HG02840 (cell line): Measurements from ENCODE around the gene S100A6.

Source experiments
- ATAC-seq: cut with Tn5 transposase; IDR thresholded peaks from one replicate; pipeline ENCODE4 v1.9.1; 2021; ENCODE audit warnings: mild to moderate bottlenecking, moderate library complexity, moderate number of reproducible peaks; ENCODE audit not compliant: unreplicated experiment, low FRiP score

Gene S100A6

GRCh38 chr1:153546796-153547559, 11.2 kb upstream of the S100A6 start:
- no peak for ATAC-seq

DNA sequence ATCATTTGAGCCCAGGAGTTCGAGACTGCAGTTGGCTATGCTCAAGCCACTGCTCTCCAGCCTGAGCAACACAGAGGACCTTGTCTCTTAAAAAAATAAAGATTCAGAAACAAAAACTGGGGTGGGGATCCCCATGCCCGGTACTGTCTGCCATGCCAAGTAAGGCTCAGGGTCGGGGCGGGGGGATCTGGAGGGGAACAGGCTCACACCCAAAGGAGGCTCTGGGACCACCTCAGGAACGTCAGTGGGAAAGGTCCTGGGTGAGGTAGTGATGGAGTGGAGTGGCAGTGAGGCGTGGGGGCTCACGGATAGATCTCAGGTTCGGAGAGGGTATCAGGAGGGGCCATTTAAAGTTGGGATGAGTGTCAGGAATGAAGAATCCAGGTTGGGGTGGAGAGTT, 10.6 kb upstream of the S100A6 start:
- ATAC-seq = no peak

- ATAC-seq = no peak
Measured at GRCh38 chr1:153545067-153546055, 9.6 kb upstream of the S100A6 start, which contains the start of gene S100A4. S100A4 (minus strand) TSS chr1:153545806; CDS start chr1:153544794, 1,012 bp downstream.

DNA sequence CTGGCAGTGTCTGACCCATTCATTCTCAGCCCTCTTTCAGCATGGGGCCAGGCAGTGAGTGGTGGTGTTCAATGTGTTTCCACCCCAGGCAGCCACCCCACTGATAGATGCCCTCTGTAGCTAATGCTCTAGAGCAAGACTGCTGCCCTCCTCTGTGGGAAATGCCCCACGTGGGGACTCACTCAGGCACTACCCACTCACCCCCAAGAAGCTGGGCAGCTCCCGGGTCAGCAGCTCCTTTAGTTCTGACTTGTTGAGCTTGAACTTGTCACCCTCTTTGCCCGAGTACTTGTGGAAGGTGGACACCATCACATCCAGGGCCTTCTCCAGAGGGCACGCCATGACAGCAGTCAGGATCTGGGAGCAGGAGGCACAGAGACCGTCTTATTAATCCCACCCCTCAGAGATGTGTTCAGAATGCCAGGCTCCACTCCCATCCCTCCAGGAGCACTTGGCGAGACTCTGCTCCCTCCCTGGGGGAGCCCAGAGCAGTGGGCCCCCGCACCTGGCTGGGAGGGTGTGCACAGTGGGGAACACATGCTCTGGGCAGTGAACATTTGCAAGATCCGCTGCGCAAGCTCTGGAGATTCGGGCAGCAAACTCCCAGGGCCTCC, 8.8 kb upstream of the S100A6 start:
- no peak for ATAC-seq

DNA sequence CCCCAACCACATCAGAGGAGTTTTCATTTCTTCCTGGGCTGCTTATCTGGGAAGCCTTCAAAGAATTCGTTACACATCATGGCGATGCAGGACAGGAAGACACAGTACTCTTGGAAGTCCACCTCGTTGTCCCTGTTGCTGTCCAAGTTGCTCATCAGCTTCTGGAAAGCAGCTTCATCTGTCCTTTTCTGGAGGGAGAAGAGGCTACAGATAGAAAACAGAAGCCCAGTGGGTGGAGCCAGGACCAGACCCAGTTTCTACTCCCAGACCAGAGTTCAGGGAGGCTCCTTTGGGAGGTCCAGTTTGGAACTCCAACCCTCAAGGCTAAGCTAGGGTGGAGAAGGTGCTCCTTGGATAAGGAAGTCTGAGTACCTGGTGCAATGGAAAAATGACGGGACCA, 7.9 kb upstream of the S100A6 start:
- ATAC-seq = no peak

DNA sequence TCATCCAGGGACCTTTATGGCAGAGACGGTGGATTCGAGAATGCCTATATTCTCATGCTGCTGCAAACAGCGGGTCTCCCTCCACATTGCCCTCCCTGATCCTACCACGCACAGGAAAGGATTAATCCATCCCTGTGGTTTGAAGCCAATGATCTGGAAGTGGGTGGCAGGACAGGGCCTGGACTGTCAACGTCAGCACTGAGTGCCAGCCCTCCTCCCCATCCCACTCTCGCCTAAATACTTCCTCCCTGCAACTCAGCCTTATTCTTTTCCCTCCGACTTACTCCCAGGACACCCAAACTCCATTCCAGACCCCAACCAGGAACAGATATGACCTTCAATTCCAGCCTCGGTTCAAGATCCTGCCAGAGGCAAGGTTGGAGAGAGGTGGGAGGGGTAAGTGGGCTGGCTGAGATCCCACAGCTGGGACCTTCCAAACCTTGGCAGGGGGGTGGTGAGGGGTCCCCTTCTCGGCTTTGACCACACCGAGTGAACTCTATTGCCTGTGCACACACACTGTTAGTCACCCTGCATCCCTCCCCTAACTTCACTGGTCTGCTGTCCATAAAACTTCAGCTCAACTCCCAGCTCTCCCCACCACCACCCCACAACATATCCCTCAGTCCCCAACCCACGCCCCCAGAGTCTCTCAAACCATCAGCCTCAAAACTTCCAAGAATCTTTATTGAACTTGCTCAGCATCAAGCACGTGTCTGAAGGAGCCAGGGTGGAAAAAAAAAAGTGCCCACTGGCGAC, 7.3 kb upstream of the S100A6 start:
- ATAC-seq = no peak

GRCh38 chr1:153541641-153542590, 6.1 kb upstream of the S100A6 start:
- ATAC-seq = no peak

DNA sequence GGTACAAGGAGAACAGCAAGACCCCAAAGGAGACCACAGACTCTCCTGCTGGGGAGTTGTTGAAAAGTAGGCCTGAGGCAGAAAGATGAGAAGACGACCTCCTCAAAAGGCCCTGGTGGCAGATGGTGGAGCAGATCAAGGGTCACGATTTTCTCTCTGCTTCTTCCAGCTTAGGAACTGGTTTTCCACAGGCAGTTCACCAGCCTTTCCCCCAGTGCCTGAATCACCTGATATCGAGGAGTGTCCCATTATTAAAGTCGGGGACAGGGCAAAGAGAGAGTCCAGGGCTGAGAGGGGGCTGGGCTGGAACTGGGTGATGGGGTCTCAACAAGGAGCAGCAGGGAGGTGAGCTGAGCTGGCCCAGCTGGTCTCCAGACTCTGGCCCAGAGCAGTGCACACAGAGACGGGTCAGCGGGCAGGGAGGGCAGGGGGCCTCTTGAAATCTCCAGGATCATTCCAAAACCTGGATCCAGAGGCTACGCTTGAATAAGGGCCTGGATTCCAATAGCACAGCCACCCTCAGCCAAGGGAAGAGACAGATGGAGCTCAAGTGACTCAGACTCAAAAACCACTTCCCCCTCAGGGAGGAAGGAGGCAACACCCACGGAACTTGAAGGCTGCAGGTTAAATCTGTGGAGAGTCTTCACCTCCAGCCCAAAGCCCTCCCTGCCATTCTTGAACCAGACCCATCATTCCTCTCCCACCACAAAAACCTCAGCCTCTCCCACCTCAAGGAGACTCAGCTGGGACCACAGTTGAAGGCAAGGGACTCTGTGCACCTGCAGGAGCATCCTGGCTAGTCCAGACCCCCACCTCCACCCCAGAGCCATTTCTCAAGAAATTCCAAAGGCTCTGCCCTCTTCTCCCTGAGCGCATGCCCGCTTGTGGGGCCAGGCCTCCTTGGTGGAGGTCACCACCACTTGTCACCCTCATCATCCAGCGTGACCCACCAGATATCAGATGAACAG, 4.9 kb upstream of the S100A6 start, which contains the start of gene S100A5:
Gene S100A5 (minus strand): TSS at position 541 of the 968 bp plus-strand sequence. CDS start 743 bp downstream, outside the sequence.
- ATAC-seq = no peak

DNA sequence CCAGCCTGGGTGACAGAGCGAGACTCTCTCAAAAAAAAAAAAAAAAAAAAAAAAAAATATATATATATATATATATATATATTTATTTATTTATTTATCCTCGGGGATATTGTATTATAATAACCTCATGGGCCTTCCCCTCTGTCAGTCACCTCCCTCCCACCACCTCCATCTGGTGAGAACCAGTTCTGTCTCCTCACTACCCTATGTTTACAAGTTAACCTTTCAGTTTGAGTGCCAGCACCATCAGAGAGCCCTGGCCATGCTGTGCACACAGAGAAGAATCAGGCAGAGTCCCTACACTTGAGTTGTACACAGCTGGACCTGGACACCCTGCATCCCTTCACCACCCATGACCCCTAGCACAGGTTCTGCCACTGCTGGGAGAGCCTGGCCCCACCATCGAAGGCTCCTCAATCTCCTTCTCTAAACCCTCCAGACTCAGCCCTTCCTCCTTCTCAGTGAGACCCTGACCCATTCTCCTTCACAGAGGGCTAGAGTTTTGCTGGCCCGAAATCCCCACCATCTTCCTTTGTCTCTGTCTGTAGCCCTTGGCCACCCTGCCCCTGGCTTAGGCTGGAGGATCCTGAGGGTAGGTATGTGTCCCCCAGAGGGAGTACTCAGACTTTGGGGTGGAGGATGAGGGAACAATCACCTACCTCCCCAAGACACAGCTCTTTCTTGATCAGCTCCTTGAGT, 3.8 kb upstream of the S100A6 start:
- ATAC-seq = no peak

DNA sequence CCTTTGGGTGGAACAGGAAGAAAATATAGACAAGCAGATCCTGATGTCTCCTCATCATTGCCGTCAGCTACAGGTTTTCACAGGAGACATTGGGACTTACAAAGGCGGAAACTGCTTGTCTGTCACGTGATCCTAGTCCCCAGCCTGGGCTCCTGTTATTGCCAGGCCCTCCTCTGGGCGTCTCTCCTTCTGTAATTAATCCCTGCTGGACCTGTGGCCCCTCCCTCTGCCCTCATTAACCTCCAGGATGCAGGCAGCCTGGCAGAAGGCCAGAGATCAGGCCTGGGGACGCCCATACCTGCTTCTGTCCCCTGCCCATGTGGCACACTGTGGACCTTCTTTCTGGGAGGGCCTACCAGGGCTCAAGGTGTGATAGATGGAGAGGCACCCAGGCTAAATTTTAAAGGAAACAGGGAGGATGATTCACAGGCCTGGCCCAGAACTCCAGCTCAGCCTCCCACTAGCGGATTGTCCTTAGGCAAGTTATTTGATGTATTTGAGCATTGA, 2.6 kb upstream of the S100A6 start:
- no peak for ATAC-seq

DNA sequence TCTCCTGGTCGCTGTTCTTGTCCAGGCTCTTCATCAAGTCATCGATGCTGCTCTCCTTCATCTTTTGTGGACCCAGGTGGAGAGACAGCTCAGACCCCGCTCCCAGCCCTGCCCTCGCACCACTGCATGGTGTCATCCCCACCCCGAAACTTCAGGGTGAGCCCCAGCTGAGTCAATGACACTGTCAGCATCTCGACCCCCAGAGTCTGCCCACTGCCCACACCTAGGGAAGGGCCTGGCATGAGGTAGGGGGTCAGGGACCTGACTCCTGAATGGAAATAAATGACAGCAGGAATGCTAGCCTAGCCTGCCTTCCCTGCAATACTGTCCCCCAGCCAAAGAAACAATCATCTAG, 1.6 kb upstream of the S100A6 start:
- ATAC-seq = no peak

- no peak for ATAC-seq
Measured at GRCh38 chr1:153536671-153537375, 1.0 kb upstream of the S100A6 start.

GRCh38 chr1:153536012-153536670, 350 bp upstream of the S100A6 start:
- no peak for ATAC-seq

- no peak for ATAC-seq
Measured at GRCh38 chr1:153534925-153535241, 908 bp downstream of the S100A6 start.

GRCh38 chr1:153534226-153534924, 1.4 kb downstream of the S100A6 start:
- no peak for ATAC-seq
